RWPE2 (cell line): Measurements from ENCODE around the gene GATB.

Source experiments
- ATAC-seq: fragments of 200-7000 bp; cut with Tn5 transposase; 3 replicates; pipeline ENCODE4 v1.9.1; 2021; ENCODE audit warnings: low read depth
- DNase-seq: peaks from one replicate; pipeline ENCODE4 v3.0.0-alpha.2; 2020; ENCODE audit warnings: low spot score
- H3K27ac ChIP-seq: fragments of 450-650 bp; 2 replicates; pipeline ENCODE4 v1.5.1; 2017; ENCODE audit warnings: mild to moderate bottlenecking; ENCODE audit not compliant: poor library complexity, severe bottlenecking
- H3K27me3 ChIP-seq: fragments of 250-450 bp; sonication (Bioruptor Pico); 2 replicates; pipeline ENCODE4 v1.5.1; 2021; ENCODE audit warnings: mild to moderate bottlenecking, moderate library complexity; ENCODE audit not compliant: insufficient read depth, poor library complexity, severe bottlenecking
- H3K36me3 ChIP-seq: fragments of 250-450 bp; sonication (Bioruptor Pico); 2 replicates; pipeline ENCODE4 v1.5.1; 2020; ENCODE audit warnings: low read depth, mild to moderate bottlenecking, moderate library complexity
- H3K4me1 ChIP-seq: fragments of 250-450 bp; sonication (Bioruptor Pico); 2 replicates; pipeline ENCODE4 v1.5.1; 2021; ENCODE audit warnings: mild to moderate bottlenecking, moderate library complexity; ENCODE audit not compliant: insufficient read depth, poor library complexity, severe bottlenecking
- H3K4me3 ChIP-seq: fragments of 250-450 bp; sonication (Bioruptor Pico); 2 replicates; pipeline ENCODE4 v1.5.1; 2021; ENCODE audit warnings: mild to moderate bottlenecking, moderate library complexity; ENCODE audit not compliant: severe bottlenecking
- H3K9me3 ChIP-seq: fragments of 250-450 bp; sonication (Bioruptor Pico); 2 replicates; pipeline ENCODE4 v1.5.1; 2021; ENCODE audit warnings: mild to moderate bottlenecking, moderate library complexity; ENCODE audit not compliant: severe bottlenecking
- CTCF ChIP-seq: fragments of 450-650 bp; IDR thresholded peaks from one replicate; pipeline ENCODE4 v1.5.1; 2017; ENCODE audit warnings: mild to moderate bottlenecking, moderate library complexity; ENCODE audit not compliant: poor library complexity, severe bottlenecking

The GATB gene

GRCh38 chr4:151687021-151687640, 73.7 kb downstream of the GATB start:
- TF ChIP-seq CTCF, result no peak

GRCh38 chr4:151685303-151685702, 75.5 kb downstream of the GATB start:
- Histone ChIP-seq H3K4me3 (no peak overlapping the region), H3K36me3 (no peaks in the 10 kb centered on the region), H3K9me3 (no peaks in the 10 kb centered on the region), H3K4me1 (no peaks in the 10 kb centered on the region), H3K27ac (no peak overlapping the region), H3K27me3 (no peaks in the 10 kb centered on the region)
- ATAC-seq, result no peak
- no peak for DNase-seq
- no peak for TF ChIP-seq CTCF

More at GRCh38 chr4:151687021-151687640, 73.7 kb downstream of the GATB start:
- ATAC-seq, result no peak
- no peaks in the 10 kb centered on the region for H3K4me1 ChIP-seq
- no peaks in the 10 kb centered on the region for H3K27me3 ChIP-seq
- DNase-seq, result no peak
- H3K27ac ChIP-seq, result no peak overlapping the region
- H3K36me3 ChIP-seq, result no peaks in the 10 kb centered on the region
- no peak overlapping the region for H3K4me3 ChIP-seq
- no peaks in the 10 kb centered on the region for H3K9me3 ChIP-seq

GRCh38 chr4:151681085-151681484, 79.7 kb downstream of the GATB start:
- DNase-seq (no peak), ATAC-seq (no peak)
- Histone ChIP-seq H3K4me3 (no peak overlapping the region), H3K4me1 (peaks cover 6% of the 10 kb centered on the region), H3K9me3 (no peaks in the 10 kb centered on the region), H3K27ac (no peak overlapping the region), H3K36me3 (no peaks in the 10 kb centered on the region), H3K27me3 (no peaks in the 10 kb centered on the region)
- no peak for TF ChIP-seq CTCF

- DNase-seq (no peak), ATAC-seq (no peak)
- Histone ChIP-seq H3K9me3 (no peaks in the 10 kb centered on the region), H3K27me3 (no peaks in the 10 kb centered on the region), H3K27ac (no peak overlapping the region), H3K36me3 (no peaks in the 10 kb centered on the region), H3K4me3 (no peak overlapping the region), H3K4me1 (peaks cover 15% of the 10 kb centered on the region)
- TF ChIP-seq CTCF, result no peak
Observed at GRCh38 chr4:151679231-151679630, 81.6 kb downstream of the GATB start.

- ATAC-seq, result no peak
- H3K4me3 ChIP-seq, result no peak overlapping the region
- no peak for DNase-seq
- peaks cover 18% of the 10 kb centered on the region for H3K4me1 ChIP-seq
- TF ChIP-seq CTCF, result no peak
- no peaks in the 10 kb centered on the region for H3K9me3 ChIP-seq
- no peak overlapping the region for H3K27ac ChIP-seq
- no peaks in the 10 kb centered on the region for H3K36me3 ChIP-seq
- H3K27me3 ChIP-seq, result no peaks in the 10 kb centered on the region
Observed at GRCh38 chr4:151678048-151678872, 82.5 kb downstream of the GATB start.
